Activated CD8-positive, alpha-beta T cell treated with anti-CD3 and anti-CD28 coated beads for 36 hours (primary cell): ENCODE measurements around the gene SLC25A25. TPM values are rescaled to one million over a fixed set of nuclear protein-coding genes. Genes with fewer than 3 reads are reported as not detected.
A peak's percentile ranks its signal among the peaks of the same experiment; 100 is the strongest.

Source experiments
- ATAC-seq: fragments of 200-7000 bp; cut with Tn5 transposase; one replicate; pipeline ENCODE4 v1.10.0; 2021; ENCODE audit warnings: mild to moderate bottlenecking, moderate library complexity
- CTCF ChIA-PET: fragments of 350-600 bp; sonication (Branson Sonifier 250); formaldehyde crosslinking; loops from one replicate; lab custom pipeline; 2021; ENCODE audit warnings: antibody characterized with exemption; lab: Charles Lee
- POLR2A ChIA-PET: fragments of 350-600 bp; sonication (Branson Sonifier 250); formaldehyde crosslinking; loops from one replicate; lab custom pipeline; 2021; ENCODE audit warnings: antibody characterized with exemption; lab: Charles Lee
- DNase-seq: peaks from one replicate; pipeline ENCODE4 v3.0.0-alpha.2; 2020
- H3K27ac Mint-ChIP-seq: one replicate; pipeline ENCODE4 v1.8.0; 2021; ENCODE audit warnings: mild to moderate bottlenecking, mixed read lengths
- H3K27me3 Mint-ChIP-seq: one replicate; pipeline ENCODE4 v1.8.0; 2021; ENCODE audit warnings: mixed read lengths
- H3K36me3 Mint-ChIP-seq: one replicate; pipeline ENCODE4 v1.8.0; 2021; ENCODE audit warnings: low read depth, mixed read lengths
- H3K4me1 Mint-ChIP-seq: one replicate; pipeline ENCODE4 v1.8.0; 2021; ENCODE audit warnings: low read depth, mixed read lengths
- H3K4me3 Mint-ChIP-seq: one replicate; pipeline ENCODE4 v1.8.0; 2021; ENCODE audit warnings: mild to moderate bottlenecking, moderate library complexity, mixed read lengths
- H3K9me3 Mint-ChIP-seq: one replicate; pipeline ENCODE4 v1.8.0; 2021; ENCODE audit warnings: mixed read lengths
- intact Hi-C: fragments of 100-400 bp; cut with micrococcal nuclease; formaldehyde crosslinking; loops from one replicate; pipeline ENCODE4 v1.10.0; 2022
- total RNA-seq, 2 experiments: library from RNA; stranded (reverse); gene quantifications; one replicate each; pipeline ENCODE4 v1.2.3, GENCODE V29; 2021
- TF ChIP-seq, protein P1 (sequence below): fragments of 200-600 bp; IDR thresholded peaks from one replicate; pipeline ENCODE4 v1.8.0; 2022; ENCODE audit warnings: antibody characterized with exemption, mild to moderate bottlenecking

The SLC25A25 gene
- total RNA-seq, 2 experiments from 2014 or later, result 12.9 to 14.6 TPM

DNA sequence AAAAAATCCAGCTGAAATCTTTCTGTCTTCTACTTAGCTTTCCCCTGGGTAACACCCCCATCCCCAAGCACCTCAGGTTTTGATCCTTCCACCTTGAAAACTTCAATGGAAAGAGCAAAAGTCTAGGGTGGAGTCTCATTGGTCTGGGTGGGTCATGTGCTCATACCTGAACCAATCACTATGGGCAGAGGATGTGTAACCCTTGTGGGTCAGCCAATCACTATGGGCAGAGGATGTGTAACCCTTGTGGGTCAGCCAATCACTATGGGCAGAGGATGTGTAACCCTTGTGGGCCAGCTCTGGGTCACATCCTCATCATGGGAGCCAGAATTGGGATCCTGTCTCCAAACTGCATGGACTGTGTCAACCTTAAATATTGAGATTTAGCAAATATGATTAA, 19.4 kb upstream of the SLC25A25 start:
- Mint-ChIP-seq H3K4me1 (peaks cover 2% of the 10 kb centered on the region), H3K36me3 (no peaks in the 10 kb centered on the region), H3K27me3 (no peaks in the 10 kb centered on the region), H3K9me3 (no peaks in the 10 kb centered on the region), H3K27ac (no peak overlapping the region), H3K4me3 (no peak overlapping the region)
- DNase-seq, result no peak
- ATAC-seq, result peak; percentile 93
- POLR2A ChIA-PET, result no interaction called here
- TF ChIP-seq, protein P1, sequence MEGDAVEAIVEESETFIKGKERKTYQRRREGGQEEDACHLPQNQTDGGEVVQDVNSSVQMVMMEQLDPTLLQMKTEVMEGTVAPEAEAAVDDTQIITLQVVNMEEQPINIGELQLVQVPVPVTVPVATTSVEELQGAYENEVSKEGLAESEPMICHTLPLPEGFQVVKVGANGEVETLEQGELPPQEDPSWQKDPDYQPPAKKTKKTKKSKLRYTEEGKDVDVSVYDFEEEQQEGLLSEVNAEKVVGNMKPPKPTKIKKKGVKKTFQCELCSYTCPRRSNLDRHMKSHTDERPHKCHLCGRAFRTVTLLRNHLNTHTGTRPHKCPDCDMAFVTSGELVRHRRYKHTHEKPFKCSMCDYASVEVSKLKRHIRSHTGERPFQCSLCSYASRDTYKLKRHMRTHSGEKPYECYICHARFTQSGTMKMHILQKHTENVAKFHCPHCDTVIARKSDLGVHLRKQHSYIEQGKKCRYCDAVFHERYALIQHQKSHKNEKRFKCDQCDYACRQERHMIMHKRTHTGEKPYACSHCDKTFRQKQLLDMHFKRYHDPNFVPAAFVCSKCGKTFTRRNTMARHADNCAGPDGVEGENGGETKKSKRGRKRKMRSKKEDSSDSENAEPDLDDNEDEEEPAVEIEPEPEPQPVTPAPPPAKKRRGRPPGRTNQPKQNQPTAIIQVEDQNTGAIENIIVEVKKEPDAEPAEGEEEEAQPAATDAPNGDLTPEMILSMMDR, result no peak
- CTCF ChIA-PET, result interaction anchor here (1.1 to 5.5 kb wide), 5 partner anchors 14 to 127 kb away, joined by 3 to 31 read pairs (median 9); no protein-coding TSS in a partner anchor
- intact Hi-C loops, result no loop called here

DNA sequence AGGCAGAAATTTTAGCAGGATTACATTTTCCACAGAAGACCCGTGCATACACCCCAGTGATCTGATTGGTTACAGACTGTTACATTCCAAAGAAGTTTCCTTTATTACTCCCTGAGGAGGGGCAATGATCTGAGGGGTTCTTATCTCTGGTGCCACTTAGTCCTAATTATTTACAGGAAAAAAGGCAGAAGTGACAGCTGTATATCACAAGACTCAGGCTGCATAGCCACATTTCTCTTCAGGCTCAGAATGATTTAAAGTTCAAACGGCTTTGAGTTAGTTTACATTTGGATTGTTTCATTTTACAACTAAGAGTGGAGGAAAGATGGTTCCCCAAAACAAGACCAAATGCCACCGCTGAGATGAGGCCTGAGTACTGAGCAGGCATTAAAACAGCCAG, 18.2 kb upstream of the SLC25A25 start:
- Mint-ChIP-seq H3K27me3 (no peaks in the 10 kb centered on the region), H3K4me3 (no peak overlapping the region), H3K4me1 (peaks cover 2% of the 10 kb centered on the region), H3K27ac (no peak overlapping the region), H3K9me3 (no peaks in the 10 kb centered on the region), H3K36me3 (no peaks in the 10 kb centered on the region)
- ChIA-PET CTCF (interaction anchor here (5.5 kb wide), 1 partner anchor 15 kb away, joined by 31 read pairs; no protein-coding TSS in a partner anchor), POLR2A (interaction anchor here (1.2 kb wide), 1 partner anchor 38 kb away, joined by 4 read pairs; no protein-coding TSS in a partner anchor)
- no peak for DNase-seq
- TF ChIP-seq, protein P1, result no peak
- intact Hi-C loops, result no loop called here
- ATAC-seq, result no peak

DNA sequence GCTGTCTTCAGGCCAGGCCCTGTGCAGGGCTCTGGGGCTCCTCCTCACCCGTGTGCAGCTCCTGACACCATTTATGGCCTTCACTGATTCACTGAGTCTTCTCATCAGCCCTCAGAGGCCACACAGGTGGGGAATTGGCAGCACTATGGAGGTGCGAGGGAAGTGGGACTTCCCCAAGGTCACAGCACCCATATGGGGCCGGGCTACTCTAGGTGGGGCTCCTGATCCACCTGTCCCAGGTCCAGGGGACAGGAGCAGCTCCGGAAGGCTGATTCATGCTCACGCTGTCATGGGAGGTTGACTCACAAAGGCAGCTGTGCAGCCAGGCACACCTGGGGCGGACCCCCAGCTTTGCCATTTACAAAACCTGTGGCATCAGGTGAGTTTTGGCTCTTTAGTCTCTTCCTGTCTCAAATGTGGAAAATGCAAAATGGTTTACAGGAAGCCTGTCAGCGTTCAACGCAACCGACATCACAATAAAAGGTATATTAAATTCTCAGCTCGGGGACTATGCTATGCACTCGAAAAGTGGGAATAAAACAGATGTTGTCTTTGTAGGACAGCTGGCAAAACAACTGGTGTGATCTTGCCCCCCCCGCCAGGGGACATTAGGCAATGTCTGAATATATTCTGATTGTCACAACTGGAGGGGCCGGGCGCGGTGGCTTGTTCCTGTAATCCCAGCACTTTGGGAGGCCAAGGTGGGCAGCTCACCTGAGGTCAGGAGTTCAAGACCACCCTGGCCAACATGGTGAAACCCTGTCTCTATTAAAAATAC, 15.9 kb upstream of the SLC25A25 start:
- TF ChIP-seq, protein P1, result no peak
- Mint-ChIP-seq H3K27me3 (no peaks in the 10 kb centered on the region), H3K36me3 (no peaks in the 10 kb centered on the region), H3K27ac (no peak overlapping the region), H3K9me3 (no peaks in the 10 kb centered on the region), H3K4me1 (peaks cover 2% of the 10 kb centered on the region), H3K4me3 (no peak overlapping the region)
- ChIA-PET CTCF (interaction anchor here (0.8 kb wide), 1 partner anchor 110 kb away, joined by 3 read pairs; no protein-coding TSS in a partner anchor), POLR2A (interaction anchor here (0.6 to 1.1 kb wide), 3 partner anchors 13 to 240 kb away, joined by 3 read pairs; partner anchors contain the start of gene NAIF1)
- ATAC-seq, result no peak
- intact Hi-C loops, result no loop called here
- no peak for DNase-seq

DNA sequence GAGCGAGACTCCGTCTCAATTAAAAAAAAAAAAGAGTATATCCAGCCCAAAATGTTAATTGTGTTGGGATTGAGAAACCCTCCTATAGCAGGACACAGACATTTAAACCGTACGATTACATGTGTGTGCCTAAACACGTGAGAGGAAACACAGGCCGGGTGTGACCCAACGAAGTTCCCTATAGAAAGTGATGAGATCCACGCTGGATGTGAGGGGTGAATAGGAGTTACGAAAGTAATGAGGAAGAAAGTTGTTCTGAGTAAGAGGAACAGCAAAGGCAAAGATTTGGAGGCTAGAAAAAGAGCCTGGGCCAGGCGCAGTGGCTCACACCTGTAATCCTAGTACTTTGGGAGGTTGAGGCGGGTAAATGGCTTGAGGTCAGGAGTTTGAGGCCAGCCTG, 14.5 kb upstream of the SLC25A25 start:
- Mint-ChIP-seq H3K27ac (no peak overlapping the region), H3K4me3 (no peak overlapping the region), H3K27me3 (no peaks in the 10 kb centered on the region), H3K9me3 (no peaks in the 10 kb centered on the region), H3K4me1 (peaks cover under 1% of the 10 kb centered on the region), H3K36me3 (no peaks in the 10 kb centered on the region)
- intact Hi-C loops, result no loop called here
- POLR2A ChIA-PET, result no interaction called here
- DNase-seq, result no peak
- TF ChIP-seq, protein P1, result no peak
- CTCF ChIA-PET, result no interaction called here
- ATAC-seq, result no peak

DNA sequence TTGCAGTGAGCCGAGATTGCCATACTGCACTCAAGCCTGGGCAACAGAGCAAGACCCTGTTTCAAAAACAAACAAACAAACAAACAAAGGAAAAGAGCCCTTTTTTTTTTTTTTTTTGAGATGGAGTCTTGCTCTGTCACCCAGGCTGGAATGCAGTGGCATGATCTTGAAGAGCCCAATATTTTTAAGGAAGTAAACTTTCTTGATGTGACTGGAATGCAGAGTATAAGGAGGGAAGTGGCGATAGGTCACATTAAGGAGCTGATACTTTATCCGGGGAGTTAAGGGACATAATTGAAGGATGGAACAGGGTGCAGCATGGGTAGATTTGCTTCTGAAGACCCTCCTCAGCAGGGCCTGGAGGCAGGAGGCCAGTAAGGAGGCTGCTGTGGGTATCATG, 13.9 kb upstream of the SLC25A25 start:
- POLR2A ChIA-PET, result interaction anchor here (0.7 to 1.2 kb wide), 2 partner anchors 13 to 1690 kb away, joined by 3 read pairs; partner anchors contain the start of gene NAIF1
- ATAC-seq, result no peak

More for the DNA sequence above, 13.9 kb upstream of the SLC25A25 start:
- intact Hi-C loops, result no loop called here
- DNase-seq, result no peak
- no peak overlapping the region for H3K4me3 Mint-ChIP-seq
- TF ChIP-seq, protein P1, result no peak
- H3K36me3 Mint-ChIP-seq, result no peaks in the 10 kb centered on the region
- CTCF ChIA-PET, result no interaction called here
- no peaks in the 10 kb centered on the region for H3K9me3 Mint-ChIP-seq
- H3K4me1 Mint-ChIP-seq, result no peaks in the 10 kb centered on the region
- H3K27ac Mint-ChIP-seq, result no peak overlapping the region
- no peaks in the 10 kb centered on the region for H3K27me3 Mint-ChIP-seq
